ENCODE measurements around the gene ZNF423. TPM values are rescaled to one million over a fixed set of nuclear protein-coding genes. Genes with fewer than 3 reads are reported as not detected.

ZNF423 gene
- total and polyA plus RNA-seq, 9 of the 15 experiments (the other 6 are each of a cell fraction or from before 2014, with no cell fraction given): not detected

DNA sequence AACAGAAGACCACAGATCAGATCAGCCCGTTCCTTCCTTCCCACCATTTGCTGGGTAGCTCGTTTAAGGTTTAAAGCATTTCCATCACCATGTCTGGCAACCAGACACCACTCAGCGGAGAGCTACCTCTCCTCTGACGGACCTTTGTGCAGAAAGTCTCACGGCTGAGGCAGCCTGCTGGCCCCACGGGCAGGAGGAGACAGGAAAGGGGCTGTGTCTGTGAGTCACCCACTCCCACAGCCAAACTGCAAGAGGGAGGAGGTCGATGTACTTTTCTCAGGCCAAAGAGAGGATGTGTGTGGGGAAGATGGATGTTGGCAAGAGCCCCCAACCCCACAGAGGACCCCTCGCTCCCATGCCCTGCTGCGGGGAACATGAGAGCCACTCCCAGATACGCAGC, 92.1 kb downstream of the ZNF423 start:
- Histone ChIP-seq H3K4me2 (ENCODE audit: insufficient read depth, low read length) (no peak overlapping the region), H3K79me2 (ENCODE audit: control insufficient read depth, insufficient read depth, low read length) (no peaks in the 10 kb centered on the region), H3K4me3 (no peak overlapping the region), H3K36me3 (ENCODE audit: control insufficient read depth, insufficient read depth, low read length) (no peaks in the 10 kb centered on the region), H3K9me3 (replicated peaks; ENCODE audit: control insufficient read depth, insufficient read depth, low read depth, low read length) (no peaks in the 10 kb centered on the region), H3K9ac (ENCODE audit: insufficient read depth in 1 of 2, low read depth in 2 of 2, low read length in 2 of 2) (no peak overlapping the region), H3K9me1 (ENCODE audit: control insufficient read depth, insufficient read depth, low read length) (no peaks in the 10 kb centered on the region), H3K27me3 (ENCODE audit: control insufficient read depth in 2 of 2, insufficient read depth in 2 of 2, low read length in 2 of 2) (peaks cover 8 to 42% of the 10 kb centered on the region in 2 experiments; a peak in 4 of 5 replicates), H3K4me1 (replicated peaks in 1 of 2; ENCODE audit: control insufficient read depth in 2 of 2, insufficient read depth in 2 of 2, low read length in 2 of 2) (0 out of 5 replicates have a peak, but pooled peaks cover 0 to 3% of the 10 kb centered on the region in 2 experiments), H4K20me1 (replicated peaks; ENCODE audit: control insufficient read depth, insufficient read depth, low read length) (0 out of 2 replicates have a peak, but pooled peaks cover 4% of the 10 kb centered on the region), H3K27ac (ENCODE audit: extremely low read depth, low read depth, low read length) (no peak overlapping the region), H2AFZ (ENCODE audit: low read depth, low read length) (no peak overlapping the region)
- ATAC-seq (no peak), FAIRE-seq (no peak), DNase-seq (ENCODE audit: extremely low read depth in 1 of 4, low spot score in 3 of 4) (no peak)
- intact Hi-C loops (cut with micrococcal nuclease) (no loop called here), in situ Hi-C loops (cut with MboI) (no loop called here)
- ChIA-PET CTCF (ENCODE audit: low intra/inter-chr PET ratio) (no interaction called here), POLR2A (no interaction called here)
- no TSS peak for BruUV-seq (replicated peaks)
- TF ChIP-seq SMAD1 (IDR thresholded peaks at IDR 0.05; ENCODE audit: low read depth, low read length, partially characterized antibody): no peak
- TF ChIP-seq CBX2 (IDR thresholded peaks at IDR 0.05; ENCODE audit: insufficient read depth, low read length, poor library complexity, severe bottlenecking): no peak
- no peak for TF ChIP-seq TARDBP (IDR thresholded peaks at IDR 0.05)
- TF ChIP-seq HDAC1 (IDR thresholded peaks at IDR 0.05): no peak
- TF ChIP-seq, protein P1, sequence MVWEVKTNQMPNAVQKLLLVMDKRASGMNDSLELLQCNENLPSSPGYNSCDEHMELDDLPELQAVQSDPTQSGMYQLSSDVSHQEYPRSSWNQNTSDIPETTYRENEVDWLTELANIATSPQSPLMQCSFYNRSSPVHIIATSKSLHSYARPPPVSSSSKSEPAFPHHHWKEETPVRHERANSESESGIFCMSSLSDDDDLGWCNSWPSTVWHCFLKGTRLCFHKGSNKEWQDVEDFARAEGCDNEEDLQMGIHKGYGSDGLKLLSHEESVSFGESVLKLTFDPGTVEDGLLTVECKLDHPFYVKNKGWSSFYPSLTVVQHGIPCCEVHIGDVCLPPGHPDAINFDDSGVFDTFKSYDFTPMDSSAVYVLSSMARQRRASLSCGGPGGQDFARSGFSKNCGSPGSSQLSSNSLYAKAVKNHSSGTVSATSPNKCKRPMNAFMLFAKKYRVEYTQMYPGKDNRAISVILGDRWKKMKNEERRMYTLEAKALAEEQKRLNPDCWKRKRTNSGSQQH (CRISPR knock-in tag; IDR thresholded peaks at IDR 0.05): no peak
- no peak for TF ChIP-seq UBTF (IDR thresholded peaks at IDR 0.05; ENCODE audit: borderline replicate concordance in 1 of 2, low read depth in 2 of 2, low read length in 2 of 2)
- no peak for TF ChIP-seq IRF2 (CRISPR knock-in tag; IDR thresholded peaks at IDR 0.05)
- TF ChIP-seq, protein P2, sequence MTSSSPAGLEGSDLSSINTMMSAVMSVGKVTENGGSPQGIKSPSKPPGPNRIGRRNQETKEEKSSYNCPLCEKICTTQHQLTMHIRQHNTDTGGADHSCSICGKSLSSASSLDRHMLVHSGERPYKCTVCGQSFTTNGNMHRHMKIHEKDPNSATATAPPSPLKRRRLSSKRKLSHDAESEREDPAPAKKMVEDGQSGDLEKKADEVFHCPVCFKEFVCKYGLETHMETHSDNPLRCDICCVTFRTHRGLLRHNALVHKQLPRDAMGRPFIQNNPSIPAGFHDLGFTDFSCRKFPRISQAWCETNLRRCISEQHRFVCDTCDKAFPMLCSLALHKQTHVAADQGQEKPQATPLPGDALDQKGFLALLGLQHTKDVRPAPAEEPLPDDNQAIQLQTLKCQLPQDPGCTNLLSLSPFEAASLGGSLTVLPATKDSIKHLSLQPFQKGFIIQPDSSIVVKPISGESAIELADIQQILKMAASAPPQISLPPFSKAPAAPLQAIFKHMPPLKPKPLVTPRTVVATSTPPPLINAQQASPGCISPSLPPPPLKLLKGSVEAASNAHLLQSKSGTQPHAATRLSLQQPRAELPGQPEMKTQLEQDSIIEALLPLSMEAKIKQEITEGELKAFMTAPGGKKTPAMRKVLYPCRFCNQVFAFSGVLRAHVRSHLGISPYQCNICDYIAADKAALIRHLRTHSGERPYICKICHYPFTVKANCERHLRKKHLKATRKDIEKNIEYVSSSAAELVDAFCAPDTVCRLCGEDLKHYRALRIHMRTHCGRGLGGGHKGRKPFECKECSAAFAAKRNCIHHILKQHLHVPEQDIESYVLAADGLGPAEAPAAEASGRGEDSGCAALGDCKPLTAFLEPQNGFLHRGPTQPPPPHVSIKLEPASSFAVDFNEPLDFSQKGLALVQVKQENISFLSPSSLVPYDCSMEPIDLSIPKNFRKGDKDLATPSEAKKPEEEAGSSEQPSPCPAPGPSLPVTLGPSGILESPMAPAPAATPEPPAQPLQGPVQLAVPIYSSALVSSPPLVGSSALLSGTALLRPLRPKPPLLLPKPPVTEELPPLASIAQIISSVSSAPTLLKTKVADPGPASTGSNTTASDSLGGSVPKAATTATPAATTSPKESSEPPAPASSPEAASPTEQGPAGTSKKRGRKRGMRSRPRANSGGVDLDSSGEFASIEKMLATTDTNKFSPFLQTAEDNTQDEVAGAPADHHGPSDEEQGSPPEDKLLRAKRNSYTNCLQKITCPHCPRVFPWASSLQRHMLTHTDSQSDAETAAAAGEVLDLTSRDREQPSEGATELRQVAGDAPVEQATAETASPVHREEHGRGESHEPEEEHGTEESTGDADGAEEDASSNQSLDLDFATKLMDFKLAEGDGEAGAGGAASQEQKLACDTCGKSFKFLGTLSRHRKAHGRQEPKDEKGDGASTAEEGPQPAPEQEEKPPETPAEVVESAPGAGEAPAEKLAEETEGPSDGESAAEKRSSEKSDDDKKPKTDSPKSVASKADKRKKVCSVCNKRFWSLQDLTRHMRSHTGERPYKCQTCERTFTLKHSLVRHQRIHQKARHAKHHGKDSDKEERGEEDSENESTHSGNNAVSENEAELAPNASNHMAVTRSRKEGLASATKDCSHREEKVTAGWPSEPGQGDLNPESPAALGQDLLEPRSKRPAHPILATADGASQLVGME (CRISPR knock-in tag; IDR thresholded peaks at IDR 0.05): no peak
- TF ChIP-seq ARNT (IDR thresholded peaks at IDR 0.05): no peak
- no peak for TF ChIP-seq ZNF197 (CRISPR knock-in tag; IDR thresholded peaks at IDR 0.05; ENCODE audit: low read depth)
- TF ChIP-seq ZNF253 (CRISPR knock-in tag; conservative IDR thresholded peaks at IDR 0.05): no peak
- no peak for TF ChIP-seq PCBP2 (IDR thresholded peaks at IDR 0.05; ENCODE audit: low read depth, low read length, poor library complexity, severe bottlenecking)
- no peak for TF ChIP-seq TRIM24 (IDR thresholded peaks at IDR 0.05)
- WGBS (ENCODE audit: insufficient coverage, low coverage, missing lambda C conversion rate): 0% methylated on average over 9 of the region's 10 CpGs
